ENCODE measurements around the gene DUS2.

- TF ChIP-seq SRF (IDR thresholded peaks at IDR 0.05; ENCODE audit: low read depth) (no peak), SIN3A (IDR thresholded peaks at IDR 0.05; ENCODE audit: low read depth) (no peak)
Measured at GRCh38 chr16:68083861-68084503, 60.9 kb downstream of the DUS2 start.

All from HCT116 (cell line).